Measurements from ENCODE around the gene FBXL5.

- TF ChIP-seq CTCF (IDR thresholded peaks at IDR 0.05; ENCODE audit: extremely low read depth in 1 of 2, insufficient read depth in 1 of 2, low read depth in 1 of 2, low read length in 2 of 2): no peak
- no peak for TF ChIP-seq JUN (IDR thresholded peaks at IDR 0.05; ENCODE audit: borderline replicate concordance, insufficient read depth, insufficient read length, low read depth)
- no peak for TF ChIP-seq EZH2 (IDR thresholded peaks at IDR 0.05; ENCODE audit: borderline replicate concordance, low read depth, low read length, severe bottlenecking)
- TF ChIP-seq POLR2A (IDR thresholded peaks at IDR 0.05; ENCODE audit: low read depth, low read length): no peak
- TF ChIP-seq MAX (IDR thresholded peaks at IDR 0.05; ENCODE audit: insufficient read depth, insufficient read length): no peak
- TF ChIP-seq POLR2AphosphoS5 (IDR thresholded peaks at IDR 0.05; ENCODE audit: insufficient read depth, low read depth, low read length): no peak
- TF ChIP-seq MYC (IDR thresholded peaks at IDR 0.05; ENCODE audit: low read depth, low read length): no peak
Measured at GRCh38 chr4:15658136-15658770, 3.1 kb upstream of the FBXL5 start.
